ENCODE measurements around the gene TMPRSS4. TPM values are rescaled to one million over a fixed set of nuclear protein-coding genes. Genes with fewer than 3 reads are reported as not detected.

Gene TMPRSS4
- total RNA-seq, 3 donors from 2014 or later (not counting 1 experiment from before 2014, with no cell fraction given) = not detected

DNA sequence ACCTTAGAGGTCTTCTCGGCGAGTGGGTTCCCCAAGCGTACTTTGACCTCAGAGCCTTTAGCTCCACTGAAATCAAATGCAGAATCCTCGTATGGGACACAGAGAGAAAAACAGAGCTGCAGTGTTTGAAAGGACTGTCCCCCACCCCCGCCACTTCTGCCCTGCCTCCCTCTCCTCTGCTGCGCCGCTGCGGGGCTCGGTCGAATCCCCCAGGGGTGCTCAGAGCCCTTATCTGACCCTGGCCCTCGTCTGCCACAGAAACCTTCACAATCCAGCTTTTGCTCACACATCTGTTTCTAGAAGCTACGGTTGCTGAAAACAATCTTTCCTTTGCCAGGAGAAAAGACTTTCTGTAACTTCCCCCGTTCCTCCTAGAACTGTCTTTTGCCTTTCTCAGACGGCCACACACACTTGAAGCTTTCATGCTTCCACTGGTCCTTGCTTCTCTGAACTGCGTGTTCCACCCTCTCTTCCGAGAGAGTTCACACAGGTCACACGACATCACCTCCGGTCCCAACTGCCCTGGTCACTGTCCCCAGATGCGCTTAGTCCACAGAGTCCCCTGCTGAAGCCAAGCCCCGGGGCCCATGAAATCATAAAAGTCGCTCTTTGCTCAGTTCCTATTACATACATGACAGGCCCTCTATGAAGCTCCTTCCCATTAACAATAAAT, 6.1 kb downstream of the TMPRSS4 start:
- Histone ChIP-seq H3K4me3 (ENCODE audit: low read length) (no peak overlapping the region), H3K4me1 (ENCODE audit: control insufficient read depth, insufficient read depth, low read length) (peaks cover 8% of the 10 kb centered on the region), H3K27me3 (ENCODE audit: control insufficient read depth, insufficient read depth, low read length) (no peaks in the 10 kb centered on the region), H3K36me3 (ENCODE audit: control insufficient read depth, insufficient read depth, low read length) (no peaks in the 10 kb centered on the region), H3K27ac (ENCODE audit: low read length) (no peak overlapping the region), H3K9me3 (ENCODE audit: control insufficient read depth, insufficient read depth, low read length) (peaks cover 15% of the 10 kb centered on the region)
- Mint-ChIP-seq H3K4me3 (no peak overlapping the region), H3K4me1 (peaks cover 0 to 6% of the 10 kb centered on the region in 2 donors), H3K36me3 (peaks cover 8% of the 10 kb centered on the region), H3K27ac (no peak overlapping the region), H3K27me3 (ENCODE audit: low read depth in 2 of 2) (no peaks in the 10 kb centered on the region), H3K9me3 (peaks cover 2 to 8% of the 10 kb centered on the region in 2 donors)
- ATAC-seq = no peak
- TF ChIP-seq, protein P1, sequence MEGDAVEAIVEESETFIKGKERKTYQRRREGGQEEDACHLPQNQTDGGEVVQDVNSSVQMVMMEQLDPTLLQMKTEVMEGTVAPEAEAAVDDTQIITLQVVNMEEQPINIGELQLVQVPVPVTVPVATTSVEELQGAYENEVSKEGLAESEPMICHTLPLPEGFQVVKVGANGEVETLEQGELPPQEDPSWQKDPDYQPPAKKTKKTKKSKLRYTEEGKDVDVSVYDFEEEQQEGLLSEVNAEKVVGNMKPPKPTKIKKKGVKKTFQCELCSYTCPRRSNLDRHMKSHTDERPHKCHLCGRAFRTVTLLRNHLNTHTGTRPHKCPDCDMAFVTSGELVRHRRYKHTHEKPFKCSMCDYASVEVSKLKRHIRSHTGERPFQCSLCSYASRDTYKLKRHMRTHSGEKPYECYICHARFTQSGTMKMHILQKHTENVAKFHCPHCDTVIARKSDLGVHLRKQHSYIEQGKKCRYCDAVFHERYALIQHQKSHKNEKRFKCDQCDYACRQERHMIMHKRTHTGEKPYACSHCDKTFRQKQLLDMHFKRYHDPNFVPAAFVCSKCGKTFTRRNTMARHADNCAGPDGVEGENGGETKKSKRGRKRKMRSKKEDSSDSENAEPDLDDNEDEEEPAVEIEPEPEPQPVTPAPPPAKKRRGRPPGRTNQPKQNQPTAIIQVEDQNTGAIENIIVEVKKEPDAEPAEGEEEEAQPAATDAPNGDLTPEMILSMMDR (IDR thresholded peaks at IDR 0.05) = no peak
- intact Hi-C loops (cut with micrococcal nuclease) = no loop called here
- DNase-seq = no peak
- 74% methylated on average over 21 of the region's 21 CpGs for WGBS (ENCODE audit: insufficient coverage)

DNA sequence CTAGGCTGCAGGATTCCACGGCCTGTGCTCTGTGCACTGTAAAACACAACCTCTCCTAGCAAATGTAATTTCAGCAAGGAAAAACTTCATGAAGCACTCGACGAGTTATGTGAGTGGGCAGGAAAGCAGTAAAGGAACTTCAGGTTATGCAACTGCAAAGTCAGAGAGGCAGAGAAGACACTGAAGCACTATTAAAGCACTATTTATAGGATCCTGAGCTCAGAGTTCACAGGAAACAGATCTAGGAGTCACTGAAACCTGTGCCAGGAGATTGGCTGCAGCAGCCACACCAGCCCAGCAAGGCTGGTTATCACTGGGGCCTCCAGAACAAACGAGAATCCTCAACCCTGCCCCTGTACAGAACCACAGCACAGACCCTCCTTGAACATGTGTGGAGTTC, 7.4 kb downstream of the TMPRSS4 start:
- TF ChIP-seq, protein P1 (IDR thresholded peaks at IDR 0.05) = no peak
- no peak overlapping the region for H3K4me3 Mint-ChIP-seq
- 23% methylated on average over 4 of the region's 4 CpGs for WGBS (ENCODE audit: insufficient coverage)
- peaks cover 0 to 6% of the 10 kb centered on the region in 2 donors for H3K27me3 Mint-ChIP-seq (ENCODE audit: low read depth in 2 of 2)
- no peaks in the 10 kb centered on the region for H3K36me3 ChIP-seq (ENCODE audit: control insufficient read depth, insufficient read depth, low read length)
- peaks cover 0 to 6% of the 10 kb centered on the region in 2 donors for H3K4me1 Mint-ChIP-seq
- intact Hi-C loops (cut with micrococcal nuclease) = no loop called here
- H3K27ac ChIP-seq (ENCODE audit: low read length) = no peak overlapping the region
- H3K4me3 ChIP-seq (ENCODE audit: low read length) = no peak overlapping the region
- H3K9me3 ChIP-seq (ENCODE audit: control insufficient read depth, insufficient read depth, low read length) = peaks cover 26% of the 10 kb centered on the region
- H3K36me3 Mint-ChIP-seq = peaks cover 14% of the 10 kb centered on the region
- peaks cover 5% of the 10 kb centered on the region for H3K4me1 ChIP-seq (ENCODE audit: control insufficient read depth, insufficient read depth, low read length)
- no peaks in the 10 kb centered on the region for H3K27me3 ChIP-seq (ENCODE audit: control insufficient read depth, insufficient read depth, low read length)
- ATAC-seq = no peak
- H3K9me3 Mint-ChIP-seq = peaks cover 2 to 11% of the 10 kb centered on the region in 2 donors
- no peak overlapping the region for H3K27ac Mint-ChIP-seq
- no peak for DNase-seq

DNA sequence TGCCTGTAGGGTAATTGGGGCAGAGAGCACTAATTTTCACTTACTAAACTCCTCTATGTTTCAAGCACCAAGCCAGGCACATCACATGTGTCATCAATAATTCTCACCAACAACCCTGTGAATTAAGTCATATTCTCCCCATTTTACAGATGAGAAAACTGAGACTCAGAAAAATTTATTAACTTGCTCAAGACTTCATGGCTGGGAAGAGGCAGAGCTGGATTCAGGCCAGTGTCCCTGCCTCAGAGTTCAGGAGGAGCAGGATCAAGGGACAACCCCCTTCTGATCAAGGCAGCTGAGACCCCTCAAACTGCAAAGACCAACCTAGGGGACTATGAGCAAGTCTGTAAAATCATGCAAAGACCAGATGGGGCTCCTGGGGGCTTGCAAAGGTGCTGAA, 7.8 kb downstream of the TMPRSS4 start:
- Histone ChIP-seq H3K27ac (ENCODE audit: low read length) (no peak overlapping the region), H3K9me3 (ENCODE audit: control insufficient read depth, insufficient read depth, low read length) (peaks cover 26% of the 10 kb centered on the region), H3K27me3 (ENCODE audit: control insufficient read depth, insufficient read depth, low read length) (no peaks in the 10 kb centered on the region), H3K4me3 (ENCODE audit: low read length) (no peak overlapping the region), H3K4me1 (ENCODE audit: control insufficient read depth, insufficient read depth, low read length) (peaks cover 1% of the 10 kb centered on the region), H3K36me3 (ENCODE audit: control insufficient read depth, insufficient read depth, low read length) (no peaks in the 10 kb centered on the region)
- Mint-ChIP-seq H3K27ac (no peak overlapping the region), H3K9me3 (peaks cover 2 to 11% of the 10 kb centered on the region in 2 donors), H3K4me1 (peaks cover 0 to 6% of the 10 kb centered on the region in 2 donors), H3K4me3 (no peak overlapping the region), H3K27me3 (ENCODE audit: low read depth in 2 of 2) (peaks cover 0 to 10% of the 10 kb centered on the region in 2 donors), H3K36me3 (peaks cover 15% of the 10 kb centered on the region)
- intact Hi-C loops (cut with micrococcal nuclease) = no loop called here
- TF ChIP-seq, protein P1 (IDR thresholded peaks at IDR 0.05) = no peak
- ATAC-seq (no peak), DNase-seq (no peak)

All from natural killer cell (primary cell).